Measurements from ENCODE around the gene RAB36.

RAB36 gene

GRCh38 chr22:23149743-23150238 is 4.5 kb downstream of the RAB36 start:
- H3K27me3 ChIP-seq (replicated peaks) = no peaks in the 10 kb centered on the region
- no peak for DNase-seq
- TF ChIP-seq, protein P1, sequence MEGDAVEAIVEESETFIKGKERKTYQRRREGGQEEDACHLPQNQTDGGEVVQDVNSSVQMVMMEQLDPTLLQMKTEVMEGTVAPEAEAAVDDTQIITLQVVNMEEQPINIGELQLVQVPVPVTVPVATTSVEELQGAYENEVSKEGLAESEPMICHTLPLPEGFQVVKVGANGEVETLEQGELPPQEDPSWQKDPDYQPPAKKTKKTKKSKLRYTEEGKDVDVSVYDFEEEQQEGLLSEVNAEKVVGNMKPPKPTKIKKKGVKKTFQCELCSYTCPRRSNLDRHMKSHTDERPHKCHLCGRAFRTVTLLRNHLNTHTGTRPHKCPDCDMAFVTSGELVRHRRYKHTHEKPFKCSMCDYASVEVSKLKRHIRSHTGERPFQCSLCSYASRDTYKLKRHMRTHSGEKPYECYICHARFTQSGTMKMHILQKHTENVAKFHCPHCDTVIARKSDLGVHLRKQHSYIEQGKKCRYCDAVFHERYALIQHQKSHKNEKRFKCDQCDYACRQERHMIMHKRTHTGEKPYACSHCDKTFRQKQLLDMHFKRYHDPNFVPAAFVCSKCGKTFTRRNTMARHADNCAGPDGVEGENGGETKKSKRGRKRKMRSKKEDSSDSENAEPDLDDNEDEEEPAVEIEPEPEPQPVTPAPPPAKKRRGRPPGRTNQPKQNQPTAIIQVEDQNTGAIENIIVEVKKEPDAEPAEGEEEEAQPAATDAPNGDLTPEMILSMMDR (IDR thresholded peaks at IDR 0.05; ENCODE audit: low read depth, low read length, missing control alignments) = no peak
- in situ Hi-C loops (cut with HindIII; ENCODE audit: low pct_ligation_motif_present, low sequenced_read_pairs) = no loop called here
- no peak overlapping the region for H3K4me3 ChIP-seq (ENCODE audit: low read depth, low read length)
- H3K27ac ChIP-seq = no peak overlapping the region
- peaks cover 11% of the 10 kb centered on the region for H3K36me3 ChIP-seq (replicated peaks)

- Histone ChIP-seq H3K27ac (no peak overlapping the region), H3K36me3 (replicated peaks) (peaks cover 11% of the 10 kb centered on the region)
- in situ Hi-C loops (cut with HindIII; ENCODE audit: low pct_ligation_motif_present, low sequenced_read_pairs) = no loop called here
These were observed 5.5 kb downstream of the RAB36 start for GRCh38 chr22:23150762-23151161.

GRCh38 chr22:23151827-23152226 is 6.5 kb downstream of the RAB36 start:
- H3K27ac ChIP-seq = no peak overlapping the region
- peaks cover 11% of the 10 kb centered on the region for H3K36me3 ChIP-seq (replicated peaks)
- TF ChIP-seq, protein P1 (IDR thresholded peaks at IDR 0.05; ENCODE audit: low read depth, low read length, missing control alignments) = no peak
- in situ Hi-C loops (cut with HindIII; ENCODE audit: low pct_ligation_motif_present, low sequenced_read_pairs) = no loop called here
- no peaks in the 10 kb centered on the region for H3K27me3 ChIP-seq (replicated peaks)
- H3K4me3 ChIP-seq (ENCODE audit: low read depth, low read length) = no peak overlapping the region
- DNase-seq = no peak

More at GRCh38 chr22:23150762-23151161, 5.5 kb downstream of the RAB36 start:
- H3K27me3 ChIP-seq (replicated peaks) = no peaks in the 10 kb centered on the region
- no peak for DNase-seq
- H3K4me3 ChIP-seq (ENCODE audit: low read depth, low read length) = no peak overlapping the region
- TF ChIP-seq, protein P1 (IDR thresholded peaks at IDR 0.05; ENCODE audit: low read depth, low read length, missing control alignments) = no peak

- H3K36me3 ChIP-seq (replicated peaks) = peaks cover 9% of the 10 kb centered on the region
- DNase-seq = no peak
- H3K4me3 ChIP-seq (ENCODE audit: low read depth, low read length) = no peak overlapping the region
- in situ Hi-C loops (cut with HindIII; ENCODE audit: low pct_ligation_motif_present, low sequenced_read_pairs) = no loop called here
- no peaks in the 10 kb centered on the region for H3K27me3 ChIP-seq (replicated peaks)
- TF ChIP-seq, protein P1 (IDR thresholded peaks at IDR 0.05; ENCODE audit: low read depth, low read length, missing control alignments) = no peak
- no peak overlapping the region for H3K27ac ChIP-seq
These were observed 7.2 kb downstream of the RAB36 start for GRCh38 chr22:23152238-23153114.

DNA sequence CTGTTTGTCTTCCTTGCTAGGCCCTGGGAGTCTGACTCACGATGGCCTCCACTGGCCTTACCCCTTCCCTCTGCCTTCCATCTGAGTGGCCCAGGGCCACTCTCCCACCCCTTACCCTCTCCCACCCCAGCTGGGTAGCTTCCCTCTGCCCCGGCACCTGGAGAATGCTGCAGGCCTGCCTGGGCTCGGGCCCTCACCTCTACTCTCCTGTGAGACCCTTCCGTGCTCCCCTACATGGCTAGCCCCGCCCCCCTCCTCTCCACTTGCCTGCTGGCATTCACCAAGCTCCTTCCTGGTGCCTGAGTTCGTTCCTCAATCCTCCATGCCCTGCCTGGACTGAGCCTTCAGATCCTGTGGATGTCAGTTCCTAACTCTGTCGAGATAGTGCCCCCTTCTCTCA is 8.7 kb downstream of the RAB36 start:
- TF ChIP-seq, protein P1 (IDR thresholded peaks at IDR 0.05; ENCODE audit: low read depth, low read length, missing control alignments) = no peak
- no peak for DNase-seq
- in situ Hi-C loops (cut with HindIII; ENCODE audit: low pct_ligation_motif_present, low sequenced_read_pairs) = no loop called here
- no peak overlapping the region for H3K4me3 ChIP-seq (ENCODE audit: low read depth, low read length)
- H3K27me3 ChIP-seq (replicated peaks) = no peaks in the 10 kb centered on the region
- no peak overlapping the region for H3K27ac ChIP-seq
- H3K36me3 ChIP-seq (replicated peaks) = peaks cover 9% of the 10 kb centered on the region

Data from brain microvascular endothelial cell (primary cell).